ENCODE results near the gene CEP104. TPM values are rescaled to one million over a fixed set of nuclear protein-coding genes. Genes with fewer than 3 reads are reported as not detected.

The CEP104 gene
- total RNA-seq, 1 experiment from 2014 or later = 74.1 TPM

GRCh38 chr1:3903141-3904005 lies 46.4 kb upstream of the CEP104 start:
- BruUV-seq (replicated peaks) = no TSS peak
- CTCF ChIA-PET = interaction anchor here (0.9 to 1.8 kb wide), 2 partner anchors 8 to 923 kb away, joined by 4 to 6 read pairs; no protein-coding TSS in a partner anchor
- Mint-ChIP-seq H3K4me3 (ENCODE audit: unreplicated experiment) (no peak overlapping the region), H3K4me1 (ENCODE audit: insufficient read depth, unreplicated experiment) (peaks cover 3% of the 10 kb centered on the region), H3K27me3 (ENCODE audit: insufficient read depth, unreplicated experiment) (no peaks in the 10 kb centered on the region), H3K9me3 (ENCODE audit: unreplicated experiment) (no peaks in the 10 kb centered on the region), H3K27ac (ENCODE audit: low read depth, unreplicated experiment) (no peak overlapping the region), H3K36me3 (ENCODE audit: insufficient read depth, unreplicated experiment) (peaks cover 5% of the 10 kb centered on the region)
- no peak for TF ChIP-seq CTCF (IDR thresholded peaks at IDR 0.05; ENCODE audit: unreplicated experiment)
- POLR2A ChIA-PET = no interaction called here
- intact Hi-C loops (cut with micrococcal nuclease) = no loop called here
- DNase-seq (ENCODE audit: unreplicated experiment) = no peak

- intact Hi-C loops (cut with micrococcal nuclease) = no loop called here
- peaks cover under 1% of the 10 kb centered on the region for H3K9me3 Mint-ChIP-seq (ENCODE audit: unreplicated experiment)
- H3K4me3 Mint-ChIP-seq (ENCODE audit: unreplicated experiment) = no peak overlapping the region
- no peak for TF ChIP-seq CTCF (IDR thresholded peaks at IDR 0.05; ENCODE audit: unreplicated experiment)
- H3K4me1 Mint-ChIP-seq (ENCODE audit: insufficient read depth, unreplicated experiment) = no peaks in the 10 kb centered on the region
- no peak overlapping the region for H3K27ac Mint-ChIP-seq (ENCODE audit: low read depth, unreplicated experiment)
- POLR2A ChIA-PET = no interaction called here
- H3K36me3 Mint-ChIP-seq (ENCODE audit: insufficient read depth, unreplicated experiment) = peaks cover 5% of the 10 kb centered on the region
- no peak for DNase-seq (ENCODE audit: unreplicated experiment)
- H3K27me3 Mint-ChIP-seq (ENCODE audit: insufficient read depth, unreplicated experiment) = no peaks in the 10 kb centered on the region
- CTCF ChIA-PET = interaction anchor here (1.8 kb wide), 1 partner anchor 8 kb away, joined by 6 read pairs; no protein-coding TSS in a partner anchor
- BruUV-seq (replicated peaks) = no TSS peak
Measured at GRCh38 chr1:3902571-3903091, 45.6 kb upstream of the CEP104 start.

GRCh38 chr1:3902111-3902511 lies 45.1 kb upstream of the CEP104 start:
- H3K27me3 Mint-ChIP-seq (ENCODE audit: insufficient read depth, unreplicated experiment) = no peaks in the 10 kb centered on the region
- peaks cover 5% of the 10 kb centered on the region for H3K4me1 Mint-ChIP-seq (ENCODE audit: insufficient read depth, unreplicated experiment)
- H3K27ac Mint-ChIP-seq (ENCODE audit: low read depth, unreplicated experiment) = no peak overlapping the region
- TF ChIP-seq CTCF (IDR thresholded peaks at IDR 0.05; ENCODE audit: unreplicated experiment) = no peak
- H3K9me3 Mint-ChIP-seq (ENCODE audit: unreplicated experiment) = peaks cover 5% of the 10 kb centered on the region
- POLR2A ChIA-PET = interaction anchor here (3.4 kb wide), 1 partner anchor 44 kb away, joined by 47 read pairs; the partner anchor contains the start of genes CEP104 and DFFB
- CTCF ChIA-PET = interaction anchor here (1.8 kb wide), 1 partner anchor 9 kb away, joined by 6 read pairs; no protein-coding TSS in a partner anchor
- H3K4me3 Mint-ChIP-seq (ENCODE audit: unreplicated experiment) = peak overlapping the region; percentile 10
- no TSS peak for BruUV-seq (replicated peaks)
- peaks cover 5% of the 10 kb centered on the region for H3K36me3 Mint-ChIP-seq (ENCODE audit: insufficient read depth, unreplicated experiment)
- no peak for DNase-seq (ENCODE audit: unreplicated experiment)
- intact Hi-C loops (cut with micrococcal nuclease) = no loop called here

DNA sequence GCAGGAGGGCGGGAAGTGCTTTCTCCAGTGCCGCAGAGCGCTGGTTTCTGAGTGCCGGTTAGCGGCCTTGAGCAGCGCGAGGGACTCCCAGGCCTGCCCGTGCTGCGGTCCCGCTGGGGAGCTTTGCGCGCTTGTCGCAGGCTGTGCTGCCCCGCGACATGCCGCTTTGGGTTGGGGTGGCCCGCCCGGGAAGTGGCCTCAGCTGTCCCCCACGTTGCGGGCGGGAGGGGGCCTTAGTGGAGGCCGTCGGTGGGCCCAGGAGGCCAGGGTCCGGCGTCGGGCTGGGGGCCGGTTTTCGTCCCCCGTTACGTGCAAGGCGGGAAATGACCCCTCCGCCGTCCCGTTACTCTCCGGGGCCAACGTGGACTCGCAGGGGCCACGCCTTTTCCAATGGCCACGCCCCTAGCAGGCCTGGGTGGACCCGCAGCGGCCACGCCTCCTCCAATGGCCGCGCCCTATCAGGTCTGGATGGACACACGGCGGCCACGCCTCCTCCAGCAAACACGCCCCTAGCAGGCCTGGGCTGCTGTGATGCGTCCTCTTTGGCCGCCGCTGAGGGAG lies 44.0 kb upstream of the CEP104 start:
- H3K4me1 Mint-ChIP-seq (ENCODE audit: insufficient read depth, unreplicated experiment) = peaks cover 6% of the 10 kb centered on the region
- peak overlapping the region; percentile 84 for H3K4me3 Mint-ChIP-seq (ENCODE audit: unreplicated experiment)
- TF ChIP-seq CTCF (IDR thresholded peaks at IDR 0.05; ENCODE audit: unreplicated experiment) = no peak
- POLR2A ChIA-PET = interaction anchor here (0.7 to 3.4 kb wide), 5 partner anchors 12 to 799 kb away, joined by 3 to 47 read pairs (median 3); partner anchors contain the start of genes CEP104 and DFFB
- H3K9me3 Mint-ChIP-seq (ENCODE audit: unreplicated experiment) = peaks cover 8% of the 10 kb centered on the region
- no peaks in the 10 kb centered on the region for H3K36me3 Mint-ChIP-seq (ENCODE audit: insufficient read depth, unreplicated experiment)
- peak; percentile 98 for DNase-seq (ENCODE audit: unreplicated experiment)
- BruUV-seq (replicated peaks) = no TSS peak
- no peaks in the 10 kb centered on the region for H3K27me3 Mint-ChIP-seq (ENCODE audit: insufficient read depth, unreplicated experiment)
- intact Hi-C loops (cut with micrococcal nuclease) = loop anchor here (1.0 kb wide), 1 partner anchor 44 kb away; the partner anchor contains the start of genes CEP104 and DFFB
- CTCF ChIA-PET = interaction anchor here (0.6 kb wide), 2 partner anchors 1080 to 1847 kb away, joined by 3 to 5 read pairs; no protein-coding TSS in a partner anchor
- H3K27ac Mint-ChIP-seq (ENCODE audit: low read depth, unreplicated experiment) = peak overlapping the region; percentile 99

Measured in MCF 10A (cell line).